HepG2 (cell line): ENCODE data around the gene BHLHE23. TPM values are rescaled to one million over a fixed set of nuclear protein-coding genes. Genes with fewer than 3 reads are reported as not detected.
A peak's percentile ranks its signal among the peaks of the same experiment; 100 is the strongest.

ENCODE experiments used
- ELF1 ChIP-seq: sonication (generic); formaldehyde crosslinking; IDR thresholded peaks from 2 replicates; pipeline ENCODE4 v1.4.0; 2020; ENCODE audit warnings: missing genetic modification reagents
- FUBP1 ChIP-seq: sonication (generic); formaldehyde crosslinking; IDR thresholded peaks from 2 replicates; pipeline ENCODE4 v1.5.1; 2020; ENCODE audit warnings: missing genetic modification reagents, mild to moderate bottlenecking, borderline replicate concordance
- HNRNPUL1 ChIP-seq: fragments of 200-400 bp; formaldehyde crosslinking; IDR thresholded peaks from 2 replicates; pipeline ENCODE4 v1.6.1; 2017; ENCODE audit warnings: low read depth, mild to moderate bottlenecking, low read length, moderate library complexity
- IKZF4 ChIP-seq: sonication (generic); formaldehyde crosslinking; IDR thresholded peaks from 2 replicates; pipeline ENCODE4 v1.5.1; 2020; ENCODE audit warnings: borderline replicate concordance, mild to moderate bottlenecking, low read depth, missing genetic modification reagents; ENCODE audit errors: not compliant biosample characterization
- NCOA5 ChIP-seq: sonication (generic); formaldehyde crosslinking; IDR thresholded peaks from 2 replicates; pipeline ENCODE4 v1.4.0; 2020; ENCODE audit warnings: missing genetic modification reagents
- REXO4 ChIP-seq: sonication (generic); formaldehyde crosslinking; IDR thresholded peaks from 2 replicates; pipeline ENCODE4 v1.8.0; 2022; ENCODE audit warnings: missing genetic modification reagents, mild to moderate bottlenecking, borderline replicate concordance
- RFX3 ChIP-seq: IDR thresholded peaks from 2 replicates; pipeline ENCODE4 v1.6.1; 2016; ENCODE audit warnings: missing biosample characterization, missing genetic modification reagents
- SMYD3 ChIP-seq: sonication (generic); formaldehyde crosslinking; IDR thresholded peaks from 2 replicates; pipeline ENCODE4 v1.8.1; 2023; ENCODE audit warnings: mild to moderate bottlenecking, missing genetic modification reagents
- USF2 ChIP-seq, 2 experiments: sonication (generic) in 1 of 2; formaldehyde crosslinking in 1 of 2; IDR thresholded peaks; 2 replicates each; pipeline versions ENCODE4 v1.5.1 to v1.6.1; 2011 to 2020; ENCODE audit warnings: borderline replicate concordance in 1 of 2, low read depth in 1 of 2, low read length in 1 of 2, mild to moderate bottlenecking in 1 of 2, missing genetic modification reagents in 1 of 2, moderate library complexity in 1 of 2
- ZKSCAN5 ChIP-seq: sonication (generic); formaldehyde crosslinking; IDR thresholded peaks from 2 replicates; pipeline ENCODE4 v1.5.1; 2020; ENCODE audit warnings: mild to moderate bottlenecking, missing genetic modification reagents
- ZNF24 ChIP-seq: fragments of 450-650 bp; IDR thresholded peaks from 2 replicates; pipeline ENCODE4 v1.6.1; 2017; ENCODE audit warnings: antibody characterized with exemption, mild to moderate bottlenecking
- ZNF263 ChIP-seq: sonication (generic); formaldehyde crosslinking; IDR thresholded peaks from 2 replicates; pipeline ENCODE4 v1.4.0; 2020; ENCODE audit warnings: missing genetic modification reagents
- ZNF318 ChIP-seq: sonication (generic); formaldehyde crosslinking; IDR thresholded peaks from 2 replicates; pipeline ENCODE4 v1.4.0; 2020; ENCODE audit warnings: mild to moderate bottlenecking, missing genetic modification reagents
- ZNF784 ChIP-seq: sonication (generic); formaldehyde crosslinking; IDR thresholded peaks from 2 replicates; pipeline ENCODE4 v1.5.1; 2020; ENCODE audit warnings: missing genetic modification reagents, mild to moderate bottlenecking, borderline replicate concordance
- polyA plus RNA-seq, 8 experiments: library from polyadenylated mRNA; depleted of rRNA in 3 of 8; stranded (reverse) in 7 of 8; unstranded in 1 of 8; fragments of >200 nt; fragmentation: Illumina TruSeq in 4 of 8; extraction: Trizol in 4 of 8; gene quantifications; 2 replicates each; pipeline versions ENCODE4 v1.2.1 to v1.2.3, GENCODE V29; 2011 to 2016; ENCODE audit warnings: low read depth in 4 of 8, missing spikeins in 1 of 8, mixed read lengths in 1 of 8; ENCODE audit not compliant: insufficient read depth in 1 of 8
- total RNA-seq, 5 experiments: library from RNA; depleted of rRNA; stranded (reverse); fragments of >200 nt; fragmentation: Illumina TruSeq; extraction: Trizol; gene quantifications; 2 replicates each; pipeline ENCODE4 v1.2.3, GENCODE V29; 2016; ENCODE audit warnings: low read depth in 1 of 5

BHLHE23 gene
- total and polyA plus RNA-seq, 2 of the 13 experiments (the other 11 are each of a cell fraction or from before 2014, with no cell fraction given): not detected

- 0 out of 2 replicates have a peak, but pooled peaks have one; percentile 86 for TF ChIP-seq FUBP1 (CRISPR knock-in tag)
- TF ChIP-seq IKZF4 (CRISPR knock-in tag): peak; percentile 13
- no peak for TF ChIP-seq RFX3
- peak; percentile 82 for TF ChIP-seq ZNF263 (CRISPR knock-in tag)
- TF ChIP-seq USF2 (IDR thresholded peaks at IDR 0.05; ENCODE audit: low read depth, low read length): no peak
- no peak for TF ChIP-seq USF2 (CRISPR knock-in tag; IDR thresholded peaks at IDR 0.05; ENCODE audit: borderline replicate concordance)
- TF ChIP-seq ELF1 (CRISPR knock-in tag): no peak
- no peak for TF ChIP-seq SMYD3 (CRISPR knock-in tag)
- no peak for TF ChIP-seq REXO4 (CRISPR knock-in tag)
- TF ChIP-seq ZKSCAN5 (CRISPR knock-in tag): no peak
- TF ChIP-seq HNRNPUL1: no peak
- no peak; the same call in 1 of the 2 replicates for TF ChIP-seq ZNF318 (CRISPR knock-in tag)
- no peak for TF ChIP-seq ZNF24
- 0 out of 2 replicates have a peak, but pooled peaks have one; percentile 56 for TF ChIP-seq ZNF784 (CRISPR knock-in tag)
- no peak for TF ChIP-seq NCOA5 (CRISPR knock-in tag)
These were observed 34.6 kb downstream of the BHLHE23 start (continued) for GRCh38 chr20:62971950-62972844.
